H1 (cell line): ENCODE results near the gene WDSUB1. TPM values are rescaled to one million over a fixed set of nuclear protein-coding genes. Genes with fewer than 3 reads are reported as not detected.

ENCODE experiments used
- CTCF ChIA-PET: fragments of 300-600 bp; sonication (Branson Sonifier 250); formaldehyde crosslinking; loops from one replicate; lab custom pipeline; 2021; ENCODE audit not compliant: partially characterized antibody; lab: Charles Lee
- POLR2A ChIA-PET: fragments of 300-600 bp; sonication (Branson Sonifier 250); formaldehyde crosslinking; loops from one replicate; lab custom pipeline; 2021; ENCODE audit warnings: inconsistent platforms; ENCODE audit not compliant: partially characterized antibody; lab: Charles Lee
- DNase-seq, 2 experiments: peaks; one replicate each; pipeline versions ENCODE4 v3.0.0 to v3.0.0-alpha.2; 2010 to 2022; ENCODE audit warnings: low spot score in 2 of 2, low read depth in 1 of 2, mixed read lengths in 1 of 2
- FAIRE-seq: peaks from 2 replicates; lab custom pipeline; 2011; peaks lifted over from hg19 to GRCh38; lab: Jason Lieb, UNC
- H2AFZ ChIP-seq: 2 replicates; pipeline ENCODE4 v1.8.1; 2012; ENCODE audit warnings: low read length, inconsistent platforms
- H2AK5ac ChIP-seq: 2 replicates; pipeline ENCODE4 v1.6.1; 2013; ENCODE audit warnings: low read depth, low read length
- H2BK120ac ChIP-seq: replicated peaks from 2 replicates; pipeline ENCODE3; 2013; ENCODE audit warnings: low read depth, low read length, inconsistent platforms
- H2BK12ac ChIP-seq: 2 replicates; pipeline ENCODE4 v1.6.1; 2013; ENCODE audit warnings: low read depth, low read length
- H2BK15ac ChIP-seq: 2 replicates; pipeline ENCODE4 v1.6.1; 2013; ENCODE audit warnings: low read length
- H2BK20ac ChIP-seq: 2 replicates; pipeline ENCODE4 v1.6.1; 2013; ENCODE audit warnings: low read length
- H2BK5ac ChIP-seq: 2 replicates; pipeline ENCODE4 v1.6.1; 2013; ENCODE audit warnings: low read depth, low read length
- H3K14ac ChIP-seq: 2 replicates; pipeline ENCODE4 v1.6.1; 2013; ENCODE audit warnings: inconsistent platforms; ENCODE audit not compliant: insufficient read length
- H3K18ac ChIP-seq: 2 replicates; pipeline ENCODE4 v1.6.1; 2013; ENCODE audit warnings: low read length; ENCODE audit errors: extremely low read depth
- H3K23ac ChIP-seq: 2 replicates; pipeline ENCODE4 v1.6.1; 2013; ENCODE audit warnings: inconsistent platforms; ENCODE audit not compliant: insufficient read length
- H3K23me2 ChIP-seq: 2 replicates; pipeline ENCODE4 v1.6.1; 2013; ENCODE audit warnings: low read depth, low read length
- H3K27ac ChIP-seq: 2 replicates; pipeline ENCODE4 v1.6.1; 2011; ENCODE audit warnings: low read depth, low read length, inconsistent platforms
- H3K27me3 ChIP-seq, 4 experiments: replicated peaks in 1 of 4; 1 replicate in 1 of 4; 2 replicates in 3 of 4; pipeline versions ENCODE4 v1.6.1 to v1.8.1; 2011 to 2013; ENCODE audit warnings: low read length in 3 of 4, mild to moderate bottlenecking in 3 of 4, inconsistent platforms in 2 of 4, mixed read lengths in 2 of 4, moderate library complexity in 1 of 4; ENCODE audit not compliant: control insufficient read depth in 3 of 4, insufficient read depth in 3 of 4; ENCODE audit errors: extremely low read depth in 1 of 4
- H3K36me3 ChIP-seq, 4 experiments: 2 replicates each; pipeline versions ENCODE4 v1.6.1 to v1.8.1; 2011 to 2013; ENCODE audit warnings: mild to moderate bottlenecking in 4 of 4, low read length in 3 of 4, moderate library complexity in 2 of 4, control low read depth in 1 of 4, inconsistent platforms in 1 of 4; ENCODE audit not compliant: insufficient read depth in 4 of 4, control insufficient read depth in 2 of 4
- H3K4ac ChIP-seq: replicated peaks from 2 replicates; pipeline ENCODE3; 2013; ENCODE audit warnings: low read length, low read depth, mixed read lengths, inconsistent platforms; ENCODE audit not compliant: insufficient read length
- H3K4me1 ChIP-seq, 4 experiments: replicated peaks in 1 of 4; 1 replicate in 1 of 4; 2 replicates in 3 of 4; pipeline versions ENCODE4 v1.6.1 to v1.8.1; 2011 to 2013; ENCODE audit warnings: low read length in 3 of 4, inconsistent platforms in 2 of 4, mixed read lengths in 1 of 4; ENCODE audit not compliant: insufficient read depth in 4 of 4, control insufficient read depth in 3 of 4
- H3K4me2 ChIP-seq, 2 experiments: 2 replicates each; pipeline versions ENCODE4 v1.6.1 to v1.8.1; 2011 to 2013; ENCODE audit warnings: low read depth in 2 of 2, low read length in 2 of 2, control low read depth in 1 of 2, inconsistent platforms in 1 of 2, mild to moderate bottlenecking in 1 of 2; ENCODE audit not compliant: insufficient read depth in 1 of 2
- H3K4me3 ChIP-seq, 4 experiments: fragments of 200-600, 300-600 bp in 1 of 4; sonication (generic), shearing (Covaris generic), sonication (Bioruptor Twin) in 1 of 4; 2 replicates each; pipeline versions ENCODE4 v1.5.1 to v1.8.1; 2011 to 2016; ENCODE audit warnings: low read length in 4 of 4, low read depth in 3 of 4, control low read depth in 2 of 4, inconsistent platforms in 2 of 4, mild to moderate bottlenecking in 2 of 4, mixed read lengths in 1 of 4, moderate library complexity in 1 of 4; ENCODE audit not compliant: insufficient read depth in 2 of 4; ENCODE audit errors: extremely low read depth in 1 of 4
- H3K56ac ChIP-seq: replicated peaks from 2 replicates; pipeline ENCODE3; 2013; ENCODE audit warnings: low read depth, mild to moderate bottlenecking, mixed read lengths, low read length, inconsistent platforms; ENCODE audit not compliant: insufficient read length
- H3K79me1 ChIP-seq: 2 replicates; pipeline ENCODE4 v1.6.1; 2013; ENCODE audit warnings: low read depth, low read length, control low read depth
- H3K79me2 ChIP-seq, 2 experiments: 2 replicates each; pipeline versions ENCODE4 v1.6.1 to v1.8.1; 2012 to 2013; ENCODE audit warnings: low read length in 2 of 2, mild to moderate bottlenecking in 2 of 2, inconsistent platforms in 1 of 2; ENCODE audit not compliant: insufficient read depth in 2 of 2, control insufficient read depth in 1 of 2
- H3K9ac ChIP-seq, 4 experiments: replicated peaks in 1 of 4; 1 replicate in 1 of 4; 2 replicates in 3 of 4; pipeline versions ENCODE4 v1.6.1 to v1.8.1; 2011 to 2013; ENCODE audit warnings: low read depth in 3 of 4, low read length in 3 of 4, control low read depth in 2 of 4, mild to moderate bottlenecking in 2 of 4, moderate library complexity in 2 of 4, inconsistent platforms in 1 of 4; ENCODE audit errors: extremely low read depth in 1 of 4
- H3K9me3 ChIP-seq, 2 experiments: 2 replicates each; pipeline versions ENCODE4 v1.6.1 to v1.8.1; 2012 to 2013; ENCODE audit warnings: mild to moderate bottlenecking in 2 of 2, moderate library complexity in 2 of 2, control low read depth in 1 of 2, inconsistent platforms in 1 of 2, low read depth in 1 of 2, low read length in 1 of 2, mixed read lengths in 1 of 2; ENCODE audit not compliant: insufficient read depth in 2 of 2
- H4K20me1 ChIP-seq, 2 experiments: replicated peaks in 1 of 2; 2 replicates each; pipeline versions ENCODE3 to v1.8.1; 2011 to 2013; ENCODE audit warnings: inconsistent platforms in 2 of 2, low read length in 2 of 2, mild to moderate bottlenecking in 1 of 2; ENCODE audit not compliant: insufficient read depth in 2 of 2, control insufficient read depth in 1 of 2
- H4K5ac ChIP-seq: 2 replicates; pipeline ENCODE4 v1.6.1; 2013; ENCODE audit warnings: low read length, low read depth, mixed read lengths, inconsistent platforms; ENCODE audit not compliant: insufficient read length
- H4K8ac ChIP-seq: 2 replicates; pipeline ENCODE4 v1.8.0; 2013; ENCODE audit warnings: mild to moderate bottlenecking, moderate library complexity, low read length, inconsistent platforms; ENCODE audit not compliant: insufficient read depth; ENCODE audit errors: extremely low read depth
- H4K91ac ChIP-seq: replicated peaks from 2 replicates; pipeline ENCODE3; 2013; ENCODE audit warnings: low read length, mixed read lengths, inconsistent platforms; ENCODE audit not compliant: insufficient read length
- CBX8 ChIP-seq: fragments of 300-800, 300-1000 bp; sonication (generic); IDR thresholded peaks from 2 replicates; pipeline ENCODE4 v1.7.1; 2016; ENCODE audit warnings: low read depth, low read length, borderline replicate concordance
- FOSL1 ChIP-seq: IDR thresholded peaks from 2 replicates; pipeline ENCODE4 v1.6.1; 2011; ENCODE audit warnings: mild to moderate bottlenecking, low read depth, low read length, moderate library complexity; ENCODE audit not compliant: insufficient read depth
- KDM4A ChIP-seq: IDR thresholded peaks from one replicate; pipeline ENCODE4 v1.7.1; 2012; ENCODE audit warnings: low read depth, mild to moderate bottlenecking, moderate library complexity, low read length, inconsistent platforms; ENCODE audit not compliant: severe bottlenecking
- WGBS, 2 experiments: shearing (Covaris generic) in 1 of 2; methylation state at CpG; one replicate each; pipeline versions ENCODE4 v1.1.6 to v1.1.7; 2013 to 2015; ENCODE audit warnings: low lambda C conversion rate in 2 of 2, mixed read lengths in 2 of 2, inconsistent platforms in 1 of 2, low coverage in 1 of 2, missing lambda C conversion rate in 1 of 2; ENCODE audit not compliant: insufficient replicate concordance in 2 of 2, insufficient coverage in 1 of 2, insufficient read length in 1 of 2; ENCODE audit errors: extremely low coverage in 1 of 2, missing lambda C conversion rate in 1 of 2; 5-methylcytosine and 5-hydroxymethylcytosine counted together
- polyA plus RNA-seq, 7 experiments: library from polyadenylated mRNA; depleted of rRNA in 3 of 7; stranded (reverse) in 5 of 7; unstranded in 2 of 7; fragments of >200 nt in 5 of 7; fragments of 200-250 nt in 2 of 7; gene quantifications; 1 replicate in 5 of 7; 2 replicates in 1 of 7; 4 replicates in 1 of 7; pipeline versions ENCODE4 v1.2.1 to v1.2.3, GENCODE V29; 2011 to 2013; ENCODE audit warnings: missing spikeins in 2 of 7, mixed read lengths in 2 of 7
- total RNA-seq: library from RNA; stranded (reverse); fragmentation: NEBNext Ultra II Directional; extraction: Animal tissue kit (Norgen Biotek cat#: 25700); gene quantifications from 2 replicates; pipeline ENCODE4 v1.2.1, GENCODE V29; 2021

The WDSUB1 gene
- total and polyA plus RNA-seq, 2 of the 8 experiments (the other 6 are each of a cell fraction or from before 2014, with no cell fraction given), result 5.5 to 8.0 TPM

- Histone ChIP-seq H3K27ac (no peak overlapping the region), H3K4ac (no peak overlapping the region), H4K20me1 (peaks cover 0 to 5% of the 10 kb centered on the region in 2 experiments), H3K23me2 (no peaks in the 10 kb centered on the region), H3K23ac (no peak overlapping the region), H3K14ac (no peak overlapping the region), H2AK5ac (no peak overlapping the region), H3K4me1 (no peaks in the 10 kb centered on the region; a peak in 2 of 7 replicates), H4K91ac (no peak overlapping the region), H4K5ac (no peak overlapping the region), H3K18ac (no peak overlapping the region), H3K36me3 (no peaks in the 10 kb centered on the region), H2BK20ac (no peak overlapping the region), H3K9me3 (no peaks in the 10 kb centered on the region), H2BK5ac (no peak overlapping the region), H3K4me2 (no peak overlapping the region), H2AFZ (no peak overlapping the region), H4K8ac (no peak overlapping the region), H3K79me2 (no peaks in the 10 kb centered on the region), H3K56ac (no peak overlapping the region), H2BK15ac (no peak overlapping the region), H2BK12ac (no peak overlapping the region), H3K79me1 (no peaks in the 10 kb centered on the region), H2BK120ac (no peak overlapping the region)
- no peak for DNase-seq
- ChIA-PET POLR2A (no interaction called here), CTCF (interaction anchor here (0.6 to 1.4 kb wide), 4 partner anchors 23 to 299 kb away, joined by 3 to 4 read pairs (median 3); no protein-coding TSS in a partner anchor)
- no peak for FAIRE-seq
- TF ChIP-seq FOSL1, result no peak
- no peak for TF ChIP-seq CBX8
- TF ChIP-seq KDM4A, result no peak
- TF ChIP-seq, all 59 proteins: peak for 0
- WGBS, 2 experiments, result 89% methylated on average over 8 of the region's 8 CpGs; no CpG with 5 or more reads in 1 of the 2 experiments
- Histone ChIP-seq H3K27me3 (no peaks in the 10 kb centered on the region), H3K9ac (no peak overlapping the region), H3K4me3 (no peak overlapping the region)
These were observed 85.0 kb downstream of the WDSUB1 start for GRCh38 chr2:159201360-159202063.
